ENCODE data around the gene SLC12A4.
"Not testable (repeated sequence)": the region's sequence is repeated elsewhere in the genome, so short reads cannot be mapped to it uniquely, and the experiment has no call there.

Gene SLC12A4

DNA sequence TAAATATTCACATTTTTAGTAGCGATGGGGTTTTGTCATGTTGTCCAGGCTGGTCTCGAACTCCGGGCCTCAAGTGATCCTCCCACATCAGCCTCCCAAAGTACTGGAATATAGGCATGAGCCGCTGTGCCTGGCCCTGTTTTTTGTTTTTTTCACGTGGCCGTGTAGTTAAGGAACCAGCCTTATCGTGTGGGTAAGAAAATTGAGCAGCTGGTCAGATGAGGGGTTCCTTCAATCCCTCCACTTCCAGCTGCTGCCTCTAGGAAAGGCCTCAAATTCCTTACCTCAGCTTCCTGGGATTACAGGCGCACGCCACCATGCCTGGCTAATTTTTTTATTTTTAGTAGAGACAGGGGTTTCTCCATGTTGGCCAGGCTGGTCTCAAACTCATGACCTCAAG, 36.8 kb upstream of the SLC12A4 start:
- TF ChIP-seq, protein P1, sequence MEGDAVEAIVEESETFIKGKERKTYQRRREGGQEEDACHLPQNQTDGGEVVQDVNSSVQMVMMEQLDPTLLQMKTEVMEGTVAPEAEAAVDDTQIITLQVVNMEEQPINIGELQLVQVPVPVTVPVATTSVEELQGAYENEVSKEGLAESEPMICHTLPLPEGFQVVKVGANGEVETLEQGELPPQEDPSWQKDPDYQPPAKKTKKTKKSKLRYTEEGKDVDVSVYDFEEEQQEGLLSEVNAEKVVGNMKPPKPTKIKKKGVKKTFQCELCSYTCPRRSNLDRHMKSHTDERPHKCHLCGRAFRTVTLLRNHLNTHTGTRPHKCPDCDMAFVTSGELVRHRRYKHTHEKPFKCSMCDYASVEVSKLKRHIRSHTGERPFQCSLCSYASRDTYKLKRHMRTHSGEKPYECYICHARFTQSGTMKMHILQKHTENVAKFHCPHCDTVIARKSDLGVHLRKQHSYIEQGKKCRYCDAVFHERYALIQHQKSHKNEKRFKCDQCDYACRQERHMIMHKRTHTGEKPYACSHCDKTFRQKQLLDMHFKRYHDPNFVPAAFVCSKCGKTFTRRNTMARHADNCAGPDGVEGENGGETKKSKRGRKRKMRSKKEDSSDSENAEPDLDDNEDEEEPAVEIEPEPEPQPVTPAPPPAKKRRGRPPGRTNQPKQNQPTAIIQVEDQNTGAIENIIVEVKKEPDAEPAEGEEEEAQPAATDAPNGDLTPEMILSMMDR (IDR thresholded peaks at IDR 0.05; ENCODE audit: unreplicated experiment in 3 of 3) = no peak
- no peak overlapping the region for H3K4me3 Mint-ChIP-seq
- H3K36me3 Mint-ChIP-seq (ENCODE audit: low read depth) = no peaks in the 10 kb centered on the region
- no peaks in the 10 kb centered on the region for H3K9me3 Mint-ChIP-seq
- peaks cover 4% of the 10 kb centered on the region for H3K27me3 Mint-ChIP-seq (ENCODE audit: low read depth)
- no peak overlapping the region for H3K27ac Mint-ChIP-seq
- H3K4me1 Mint-ChIP-seq = peaks cover 6% of the 10 kb centered on the region

DNA sequence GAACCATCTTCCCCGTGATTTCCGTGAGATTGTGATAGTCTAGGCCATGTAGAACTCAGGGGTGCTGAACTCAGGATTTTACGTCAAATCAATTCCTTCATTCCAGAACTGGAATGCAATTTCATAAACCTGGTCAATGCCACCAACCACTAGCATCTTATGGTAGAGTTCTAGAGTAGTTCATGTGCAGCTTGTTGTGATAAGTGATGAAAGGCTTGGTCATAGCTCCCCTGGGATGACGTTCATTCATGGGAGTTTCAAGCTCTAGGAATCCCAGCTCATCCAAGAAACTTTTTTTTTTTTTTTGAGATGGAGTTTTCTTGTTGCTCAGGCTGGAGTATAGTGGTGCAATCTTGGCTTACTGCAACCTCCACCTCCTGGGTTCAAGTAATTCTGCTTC, 34.6 kb upstream of the SLC12A4 start:
- Mint-ChIP-seq H3K4me1 (no peaks in the 10 kb centered on the region), H3K36me3 (ENCODE audit: low read depth) (no peaks in the 10 kb centered on the region), H3K9me3 (no peaks in the 10 kb centered on the region), H3K27me3 (ENCODE audit: low read depth) (peaks cover 4% of the 10 kb centered on the region), H3K27ac (no peak overlapping the region), H3K4me3 (no peak overlapping the region)
- TF ChIP-seq, protein P1 (IDR thresholded peaks at IDR 0.05; ENCODE audit: unreplicated experiment in 3 of 3) = no peak

GRCh38 chr16:68000450-68000849, 32.0 kb upstream of the SLC12A4 start:
- Mint-ChIP-seq H3K27ac (no peak overlapping the region), H3K9me3 (no peaks in the 10 kb centered on the region), H3K27me3 (ENCODE audit: low read depth) (peaks cover 3% of the 10 kb centered on the region), H3K36me3 (ENCODE audit: low read depth) (no peaks in the 10 kb centered on the region), H3K4me3 (no peak overlapping the region), H3K4me1 (no peaks in the 10 kb centered on the region)
- TF ChIP-seq, protein P1 (IDR thresholded peaks at IDR 0.05; ENCODE audit: unreplicated experiment in 3 of 3) = no peak

DNA sequence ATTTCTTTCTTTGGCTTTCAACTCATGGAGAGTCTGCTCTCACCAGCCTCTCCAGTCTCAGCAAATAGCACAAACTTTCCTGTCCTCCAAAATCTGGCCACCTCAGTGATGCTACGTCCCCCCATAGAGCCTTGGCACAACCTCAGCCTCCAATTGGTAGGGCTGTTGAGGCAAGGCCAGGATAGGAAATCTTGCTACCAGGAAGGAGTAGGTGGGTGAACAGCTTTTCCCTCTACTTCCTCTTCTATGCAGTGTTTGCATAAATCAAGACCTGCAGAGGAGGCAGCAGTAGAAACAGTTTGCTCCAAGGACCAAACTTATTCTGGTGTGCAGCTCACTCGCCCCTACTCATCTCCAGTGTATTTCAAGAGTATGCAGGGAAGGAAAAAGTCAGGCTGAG, 31.5 kb upstream of the SLC12A4 start:
- Mint-ChIP-seq H3K9me3 (no peaks in the 10 kb centered on the region), H3K4me1 (no peaks in the 10 kb centered on the region), H3K36me3 (ENCODE audit: low read depth) (no peaks in the 10 kb centered on the region), H3K4me3 (no peak overlapping the region), H3K27ac (no peak overlapping the region), H3K27me3 (ENCODE audit: low read depth) (peaks cover 5% of the 10 kb centered on the region)
- TF ChIP-seq, protein P1 (IDR thresholded peaks at IDR 0.05; ENCODE audit: unreplicated experiment in 3 of 3) = no peak

GRCh38 chr16:67998779-67999688, 30.6 kb upstream of the SLC12A4 start, which contains the start of gene DPEP2:
Gene DPEP2 (minus strand): TSS chr16:67999484. CDS start chr16:67993212, 6,272 bp downstream.
- H3K27ac Mint-ChIP-seq; H3K4me3 Mint-ChIP-seq; H3K9me3 Mint-ChIP-seq; H3K36me3 Mint-ChIP-seq (ENCODE audit: low read depth); H3K27me3 Mint-ChIP-seq (ENCODE audit: low read depth); H3K4me1 Mint-ChIP-seq: not testable (repeated sequence)

- H3K9me3 Mint-ChIP-seq; H3K36me3 Mint-ChIP-seq (ENCODE audit: low read depth); H3K27me3 Mint-ChIP-seq (ENCODE audit: low read depth); H3K4me1 Mint-ChIP-seq; H3K4me3 Mint-ChIP-seq; H3K27ac Mint-ChIP-seq: not testable (repeated sequence)
Measured at GRCh38 chr16:67998231-67998778, 29.9 kb upstream of the SLC12A4 start.

DNA sequence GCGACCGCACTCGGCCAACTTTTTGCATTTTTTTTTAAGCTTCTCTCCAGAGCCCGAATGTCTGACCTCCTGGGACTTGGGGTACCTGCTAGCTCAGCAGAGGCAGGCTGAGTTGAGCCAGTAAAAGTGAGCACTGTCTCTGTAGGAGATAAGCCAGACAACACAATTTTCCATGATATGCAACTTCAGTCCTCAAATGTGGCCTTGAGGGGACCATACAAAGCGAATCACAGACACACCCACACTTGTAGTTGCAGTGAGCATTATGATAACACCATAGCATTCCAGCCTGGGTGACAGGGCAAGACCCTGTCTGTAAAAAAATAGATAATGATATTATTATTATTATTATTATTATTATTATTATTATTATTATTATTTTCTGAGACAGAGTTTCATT, 28.2 kb upstream of the SLC12A4 start:
- Mint-ChIP-seq H3K9me3 (no peaks in the 10 kb centered on the region), H3K27ac (no peak overlapping the region), H3K4me1 (no peaks in the 10 kb centered on the region), H3K36me3 (ENCODE audit: low read depth) (no peaks in the 10 kb centered on the region), H3K27me3 (ENCODE audit: low read depth) (peaks cover 7% of the 10 kb centered on the region), H3K4me3 (no peak overlapping the region)
- TF ChIP-seq, protein P1 (IDR thresholded peaks at IDR 0.05; ENCODE audit: unreplicated experiment in 3 of 3) = no peak
